ENCODE measurements around the gene RNU5D-1.

DNA sequence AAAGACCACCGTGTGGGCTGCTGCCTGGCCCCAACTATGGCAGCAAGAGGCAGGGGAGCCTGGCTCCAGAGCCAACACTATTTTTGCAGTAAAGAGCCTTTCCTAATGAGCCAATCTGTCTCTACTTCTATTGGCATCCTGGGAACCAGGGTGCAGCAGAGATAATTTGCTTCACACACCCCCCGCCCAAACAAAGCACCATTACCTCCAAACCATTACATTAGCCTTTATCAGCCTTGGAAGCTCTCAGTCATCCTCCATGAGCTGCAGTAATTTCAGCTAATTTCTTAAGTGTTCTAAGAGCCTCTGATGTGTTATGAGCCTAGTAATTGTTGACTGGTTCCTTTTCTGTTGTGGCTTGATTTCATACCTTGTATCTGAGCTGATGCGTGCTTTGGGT lies 34.9 kb downstream of the RNU5D-1 start:
- TF ChIP-seq, protein P1, sequence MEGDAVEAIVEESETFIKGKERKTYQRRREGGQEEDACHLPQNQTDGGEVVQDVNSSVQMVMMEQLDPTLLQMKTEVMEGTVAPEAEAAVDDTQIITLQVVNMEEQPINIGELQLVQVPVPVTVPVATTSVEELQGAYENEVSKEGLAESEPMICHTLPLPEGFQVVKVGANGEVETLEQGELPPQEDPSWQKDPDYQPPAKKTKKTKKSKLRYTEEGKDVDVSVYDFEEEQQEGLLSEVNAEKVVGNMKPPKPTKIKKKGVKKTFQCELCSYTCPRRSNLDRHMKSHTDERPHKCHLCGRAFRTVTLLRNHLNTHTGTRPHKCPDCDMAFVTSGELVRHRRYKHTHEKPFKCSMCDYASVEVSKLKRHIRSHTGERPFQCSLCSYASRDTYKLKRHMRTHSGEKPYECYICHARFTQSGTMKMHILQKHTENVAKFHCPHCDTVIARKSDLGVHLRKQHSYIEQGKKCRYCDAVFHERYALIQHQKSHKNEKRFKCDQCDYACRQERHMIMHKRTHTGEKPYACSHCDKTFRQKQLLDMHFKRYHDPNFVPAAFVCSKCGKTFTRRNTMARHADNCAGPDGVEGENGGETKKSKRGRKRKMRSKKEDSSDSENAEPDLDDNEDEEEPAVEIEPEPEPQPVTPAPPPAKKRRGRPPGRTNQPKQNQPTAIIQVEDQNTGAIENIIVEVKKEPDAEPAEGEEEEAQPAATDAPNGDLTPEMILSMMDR (IDR thresholded peaks at IDR 0.05): no peak
- TF ChIP-seq EP300 (IDR thresholded peaks at IDR 0.05): no peak
